Stimulated activated CD4-positive, alpha-beta T cell treated with anti-CD3 and anti-CD28 coated beads, TNF-alpha, amount 100 ng/mL, for 1 hour (primary cell): ENCODE measurements around the gene NCAPD2.
"Not testable (repeated sequence)": the region's sequence is repeated elsewhere in the genome, so short reads cannot be mapped to it uniquely, and the experiment has no call there.

Source experiments
- DNase-seq, 3 donors: peaks; one replicate each; pipeline ENCODE4 v3.0.0-alpha.2; 2020; ENCODE audit warnings: low read depth in 3 of 3, low spot score in 1 of 3

NCAPD2 gene

DNA sequence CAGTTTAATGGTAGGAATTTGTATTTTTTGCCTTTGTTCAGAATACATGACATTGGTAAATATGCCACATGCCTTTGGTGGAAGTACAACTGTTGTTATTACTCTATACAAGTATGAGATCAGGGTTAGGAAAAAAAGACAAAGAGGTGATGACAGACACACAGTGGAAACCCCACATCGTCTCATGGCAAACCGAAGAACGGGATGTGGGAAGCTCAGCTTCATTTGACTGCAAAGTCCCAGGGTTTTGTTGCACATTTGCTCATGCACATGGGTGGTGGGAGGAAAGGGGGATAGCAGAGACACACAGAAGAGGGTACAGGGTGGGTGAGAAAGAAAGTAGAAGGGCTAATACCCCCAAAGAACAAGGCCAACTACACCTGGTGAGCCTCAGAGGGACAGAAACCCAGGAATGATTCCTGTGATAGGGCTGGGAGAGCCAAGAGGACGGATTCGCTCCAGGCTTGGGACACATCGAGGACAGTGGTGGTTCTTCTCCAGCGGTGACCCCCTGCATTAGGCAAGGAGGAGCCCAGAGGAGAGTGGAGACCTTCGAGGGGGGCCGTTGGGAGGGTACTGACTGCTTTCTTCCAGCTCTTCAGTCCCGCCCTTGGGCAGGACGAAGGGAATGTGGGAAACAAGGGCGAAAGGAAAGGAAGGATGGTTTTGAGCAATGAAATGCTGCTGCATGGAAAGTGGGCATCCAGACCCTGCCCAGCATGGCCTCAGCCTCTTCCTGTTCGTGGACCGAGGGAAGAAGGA, 31.5 kb upstream of the NCAPD2 start:
- no peak for DNase-seq

DNA sequence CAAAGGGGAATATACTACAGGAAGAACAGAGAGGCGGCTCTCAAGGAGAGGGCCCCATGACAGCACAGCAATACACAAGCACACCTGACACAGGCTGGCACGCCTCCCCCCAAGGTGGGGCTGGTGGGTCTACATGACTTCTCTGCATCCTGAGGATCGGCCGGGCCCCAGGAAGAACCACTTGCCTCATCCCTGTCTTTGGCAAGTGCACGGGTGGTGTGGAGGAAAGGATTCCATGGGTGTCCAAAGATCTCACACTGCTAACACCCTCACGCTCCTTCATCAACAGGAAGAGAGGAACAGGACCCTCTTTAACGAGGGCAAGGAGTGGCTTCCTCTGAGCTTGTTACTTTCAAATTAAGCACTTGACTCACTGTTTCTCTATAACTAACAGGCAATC, 30.7 kb upstream of the NCAPD2 start:
- DNase-seq, result no peak

DNA sequence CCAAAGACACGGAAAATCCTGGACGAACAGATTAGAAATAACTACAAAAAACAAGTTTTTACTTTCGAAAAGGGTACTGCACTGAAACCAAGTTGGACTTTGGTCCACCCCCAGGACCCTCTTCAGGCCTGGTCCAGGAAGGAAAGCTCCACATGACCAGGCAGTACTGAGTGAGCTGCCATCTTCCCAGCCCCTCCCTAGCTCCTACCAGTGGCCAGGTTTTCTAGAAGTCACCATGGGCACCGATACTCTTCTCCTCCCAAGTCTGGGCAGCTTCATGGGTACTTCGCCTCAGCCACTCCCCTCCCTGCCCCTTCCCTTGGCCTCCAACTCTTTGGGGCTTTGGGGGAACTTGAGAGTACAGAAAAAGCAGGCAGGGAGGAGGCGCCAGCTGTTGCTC, 30.0 kb upstream of the NCAPD2 start:
- DNase-seq, result no peak

DNA sequence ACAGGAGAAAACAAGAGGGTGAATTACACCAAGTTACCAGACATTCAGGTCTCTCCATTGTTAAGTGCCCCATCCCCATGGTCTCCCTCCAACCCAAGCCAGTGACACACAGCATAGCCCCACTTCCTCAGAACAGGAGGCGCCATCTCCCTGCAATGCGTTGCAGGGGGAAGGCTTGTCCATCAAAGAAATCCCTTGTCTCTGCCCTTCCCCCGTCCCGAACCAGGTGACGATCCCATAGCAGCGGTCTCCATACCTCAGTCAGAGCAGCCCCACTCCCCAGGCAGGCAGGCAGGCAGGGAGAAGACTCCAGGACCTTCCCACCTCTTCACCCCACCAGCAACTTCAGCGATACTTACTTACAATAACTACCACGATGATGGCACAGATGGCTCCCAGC, 29.4 kb upstream of the NCAPD2 start:
- no peak for DNase-seq

DNA sequence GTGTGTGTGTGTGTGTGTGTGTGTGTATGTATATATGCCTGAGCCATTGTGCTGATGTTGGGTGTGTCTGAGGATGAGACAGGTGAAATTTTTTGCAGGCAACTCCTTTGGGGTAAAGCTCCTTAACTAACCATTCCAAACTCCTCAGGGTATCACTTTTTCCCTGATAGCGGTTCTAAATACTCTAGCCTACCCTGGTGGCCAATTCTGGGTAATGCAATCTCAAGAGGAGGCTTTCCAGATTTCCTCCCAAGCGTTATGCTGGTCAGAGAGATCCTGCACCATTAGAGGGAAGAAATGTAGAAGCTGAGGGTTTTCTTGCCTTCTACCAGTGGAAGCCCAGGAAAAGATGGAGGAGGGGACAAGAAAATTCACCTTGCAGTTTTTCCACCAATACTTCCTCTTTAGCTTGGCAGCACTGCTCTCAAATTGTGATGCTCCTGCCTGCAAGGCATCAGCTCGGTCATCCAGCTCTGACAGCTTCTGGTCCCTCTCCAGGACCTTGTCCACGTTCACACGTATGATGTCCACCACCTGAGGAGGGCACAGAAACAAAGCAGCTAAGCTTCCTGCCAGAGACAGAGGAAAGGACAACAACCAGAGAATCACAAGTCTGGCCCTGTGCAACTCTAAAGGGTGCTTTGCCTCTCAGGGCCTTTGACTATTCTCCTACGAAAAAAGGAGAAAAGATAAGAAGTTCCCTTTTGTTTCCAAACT, 28.3 kb upstream of the NCAPD2 start:
- DNase-seq, result no peak

DNA sequence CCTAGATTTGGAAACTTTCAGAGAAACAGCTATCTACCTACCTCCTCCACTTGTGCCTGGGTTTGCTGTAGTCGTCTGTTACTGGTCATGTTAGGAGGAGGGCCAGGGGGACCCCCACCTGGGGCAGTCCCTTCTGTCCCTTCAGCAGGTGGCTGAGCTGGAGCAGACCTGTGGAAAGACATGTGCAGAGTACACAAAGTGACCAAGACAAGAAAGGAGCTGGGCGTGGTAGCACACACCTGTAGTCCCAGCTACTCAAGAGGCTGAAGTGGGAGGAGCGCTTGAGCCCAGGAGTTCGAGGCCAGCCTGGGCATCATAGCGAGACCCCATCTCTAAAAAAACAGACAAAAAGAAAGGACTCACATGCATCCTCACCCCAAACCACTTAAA, 27.7 kb upstream of the NCAPD2 start:
- no peak for DNase-seq

DNA sequence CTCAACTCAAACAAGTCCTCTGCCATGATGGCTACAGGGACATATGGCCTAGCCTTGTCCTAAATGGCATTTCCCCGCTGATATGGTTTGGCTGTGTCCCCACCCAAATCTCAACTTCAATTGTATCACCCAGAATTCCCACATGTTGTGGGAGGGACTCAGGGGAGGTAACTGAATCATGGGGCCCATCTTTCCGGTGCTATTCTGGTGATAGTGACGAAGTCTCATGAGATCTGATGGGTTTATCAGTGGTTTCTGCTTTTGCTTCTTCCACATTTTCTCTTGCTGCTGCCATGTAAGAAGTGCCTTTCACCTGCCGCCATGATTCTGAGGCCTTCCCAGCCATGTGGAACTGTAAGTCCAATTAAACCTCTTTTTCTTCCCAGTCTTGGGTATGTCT, 27.2 kb upstream of the NCAPD2 start:
- DNase-seq, result not testable (repeated sequence)

DNA sequence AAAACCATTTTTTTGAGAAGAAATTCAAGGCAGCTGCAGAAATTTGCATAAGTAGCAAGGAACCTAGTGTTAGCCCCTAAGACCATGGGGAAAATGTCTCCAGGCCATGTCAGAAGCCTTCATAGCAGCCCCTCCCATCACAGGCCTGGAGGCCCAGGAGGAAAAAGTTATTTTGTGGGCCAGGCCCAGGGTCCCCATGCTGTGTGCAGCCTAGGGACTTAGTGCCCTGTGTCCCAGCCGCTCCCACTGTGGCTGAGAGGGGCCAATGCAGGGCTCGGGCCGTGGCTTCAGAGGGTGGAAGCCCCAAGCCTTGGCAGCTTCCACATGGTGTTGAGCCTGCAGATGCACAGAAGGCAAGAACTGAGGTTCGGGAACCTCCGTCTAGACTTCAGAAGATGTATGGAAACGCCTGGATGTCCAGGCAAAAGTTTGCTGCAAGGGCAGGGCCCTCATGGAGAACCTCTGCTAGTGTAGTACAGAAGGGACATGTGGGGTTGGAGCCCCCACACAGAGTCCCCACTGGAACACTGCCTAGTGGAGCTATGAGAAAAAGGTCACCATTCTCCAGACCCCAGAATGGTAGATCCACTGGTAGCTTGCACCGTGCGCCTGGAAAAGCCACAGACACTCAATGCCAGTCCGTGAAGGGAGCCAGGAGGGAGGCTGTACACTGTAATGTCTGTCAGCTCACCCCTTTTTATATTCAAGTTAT, 26.2 kb upstream of the NCAPD2 start:
- not testable (repeated sequence) for DNase-seq

DNA sequence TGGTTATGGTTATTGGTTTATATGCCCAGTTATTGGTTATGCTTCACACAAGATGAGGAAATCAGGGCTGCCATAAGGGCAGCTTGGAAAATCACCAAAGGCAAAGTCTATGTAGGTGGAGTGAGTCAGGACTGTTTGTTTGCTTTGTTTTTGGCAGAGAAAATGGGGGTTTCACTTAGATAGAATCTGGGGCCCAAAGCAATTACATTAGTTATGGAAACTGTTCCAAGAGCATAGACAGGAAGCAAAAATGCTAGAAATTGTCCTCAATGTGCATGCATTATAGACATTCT, 25.7 kb upstream of the NCAPD2 start:
- DNase-seq, result no peak

DNA sequence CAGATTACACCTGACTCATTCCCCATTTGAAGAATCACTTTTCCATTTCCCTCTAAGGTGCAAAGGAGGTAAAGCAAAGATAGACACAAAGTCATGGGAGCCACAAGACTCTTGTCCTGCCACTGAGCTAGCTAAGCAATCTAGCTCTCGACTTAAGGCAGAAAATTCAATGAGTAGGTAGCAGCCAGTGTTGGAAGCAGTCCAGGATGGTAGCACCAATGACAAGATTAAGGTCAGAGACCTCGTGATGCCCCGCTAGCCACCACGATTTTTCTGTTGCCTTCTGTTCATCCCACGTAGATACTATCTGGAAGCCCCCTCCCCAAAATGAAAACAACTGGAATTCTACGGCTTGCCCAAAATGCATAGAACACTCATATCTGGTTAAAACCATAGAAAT, 24.8 kb upstream of the NCAPD2 start:
- no peak for DNase-seq

DNA sequence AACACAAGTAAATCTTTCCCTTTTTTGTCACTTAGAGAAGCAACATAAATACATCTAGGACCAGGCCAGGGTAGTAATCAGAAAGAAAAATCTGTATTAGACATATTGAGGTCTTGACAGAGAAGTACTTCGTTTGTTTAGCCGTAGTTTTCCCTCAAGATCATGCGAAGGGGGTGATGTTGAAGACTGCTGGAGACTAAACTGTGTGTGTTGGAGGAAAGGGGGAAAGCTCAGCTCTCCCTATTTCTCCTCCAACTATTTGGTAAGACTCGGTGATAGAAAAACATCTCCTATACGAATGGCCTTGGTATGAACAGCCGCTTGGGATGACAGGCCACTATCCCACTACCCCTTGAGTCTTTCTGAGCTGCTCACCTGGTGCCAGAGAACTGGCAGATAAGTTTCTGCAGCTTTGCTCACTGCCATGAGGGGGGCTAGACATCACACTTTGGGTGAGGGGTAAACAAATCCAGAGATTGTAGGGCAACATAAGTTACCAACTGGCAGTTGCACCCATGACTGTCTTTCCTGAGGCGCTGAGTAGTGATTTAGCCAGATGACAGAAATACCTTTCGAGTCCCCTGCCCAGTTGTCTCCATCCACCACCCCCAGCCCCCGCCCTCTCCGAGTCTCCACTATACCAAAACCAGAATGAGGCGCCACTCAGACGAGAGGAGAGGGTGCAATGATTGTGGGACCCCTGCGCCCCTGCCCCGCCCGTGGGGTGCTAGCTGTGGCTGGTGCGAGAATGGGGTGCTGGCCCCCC, 24.1 kb upstream of the NCAPD2 start:
- DNase-seq, result no peak

DNA sequence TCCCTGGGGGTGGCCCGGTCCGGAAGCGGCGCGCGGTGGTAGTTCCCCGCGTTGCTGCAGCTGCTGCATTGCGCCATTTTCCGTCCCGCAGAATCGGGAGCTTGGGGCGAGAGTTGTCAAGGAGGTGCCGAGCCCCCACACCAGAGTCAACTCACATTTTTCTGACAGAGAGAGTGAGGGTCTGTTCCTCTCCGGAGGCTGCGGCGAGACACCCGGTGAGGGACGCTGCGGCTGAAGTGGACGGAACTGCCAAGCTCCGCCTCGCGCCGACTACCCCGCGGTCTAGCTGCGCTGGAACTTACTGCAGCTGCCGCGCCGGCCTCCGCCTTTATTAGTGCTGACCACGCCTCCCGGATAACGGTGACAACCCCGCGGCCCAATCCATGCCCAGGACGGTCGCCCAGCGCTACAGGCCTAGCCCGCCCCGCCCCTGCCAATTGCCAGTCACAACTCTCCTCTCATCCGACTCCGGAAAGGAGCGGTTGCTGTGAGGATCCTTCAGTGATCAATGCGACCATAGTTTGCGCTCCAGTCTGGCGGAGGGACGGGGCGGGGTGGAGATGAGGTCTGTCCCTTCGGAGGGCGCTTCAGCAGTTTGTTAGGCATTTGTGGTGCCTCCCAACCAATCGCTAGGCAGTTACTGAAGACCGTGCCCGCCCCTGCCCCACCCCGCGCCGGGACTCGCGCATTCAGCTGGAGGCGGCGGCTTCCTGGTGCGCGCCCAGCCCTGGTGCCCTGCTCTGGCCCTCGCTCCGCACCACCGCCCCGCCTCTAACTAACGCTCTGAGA, 23.3 kb upstream of the NCAPD2 start, which contains the start of gene VAMP1:
TSS of gene VAMP1 (minus strand) at position 303 of the 789 bp plus-strand sequence. CDS start at position 157, 146 bp downstream.
- DNase-seq, result peak; percentile 89 to 93 (median 91)

DNA sequence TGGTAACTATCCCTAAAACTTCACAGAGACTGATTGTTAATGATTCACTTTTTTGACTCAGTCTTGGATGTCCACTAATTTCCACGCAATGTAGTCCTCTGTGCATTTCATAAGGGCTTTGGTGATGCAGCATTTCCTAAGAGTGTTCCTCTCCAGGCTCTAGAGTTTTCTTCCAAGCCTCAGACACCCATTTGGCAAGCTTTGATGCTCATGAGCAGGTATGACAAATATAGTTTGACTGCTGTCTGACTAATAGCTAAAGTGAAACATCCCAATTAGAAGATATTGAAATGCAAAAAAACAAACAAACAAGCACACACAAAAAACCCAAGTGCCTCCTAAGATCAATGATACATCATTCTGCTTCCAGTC, 21.9 kb upstream of the NCAPD2 start:
- DNase-seq, result no peak

DNA sequence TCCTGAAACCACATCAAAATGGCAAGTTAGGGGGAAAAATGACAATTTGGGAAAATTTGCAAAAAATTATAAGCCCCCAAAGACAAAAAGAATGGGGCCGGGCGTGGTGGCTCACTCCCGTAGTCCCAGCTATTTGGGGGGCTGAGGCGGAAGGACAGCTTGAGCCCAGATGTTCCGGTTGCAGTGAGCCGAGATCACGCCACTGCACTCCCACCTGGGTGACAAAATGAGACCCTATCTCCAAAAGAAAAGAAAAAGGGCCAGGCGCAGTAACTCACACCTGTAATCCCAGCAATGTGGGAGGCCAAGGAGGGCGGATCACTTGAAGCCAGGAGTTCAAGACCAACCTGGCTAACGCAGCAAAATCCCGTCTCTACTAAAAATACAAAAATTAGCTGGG, 21.4 kb upstream of the NCAPD2 start:
- DNase-seq, result no peak

DNA sequence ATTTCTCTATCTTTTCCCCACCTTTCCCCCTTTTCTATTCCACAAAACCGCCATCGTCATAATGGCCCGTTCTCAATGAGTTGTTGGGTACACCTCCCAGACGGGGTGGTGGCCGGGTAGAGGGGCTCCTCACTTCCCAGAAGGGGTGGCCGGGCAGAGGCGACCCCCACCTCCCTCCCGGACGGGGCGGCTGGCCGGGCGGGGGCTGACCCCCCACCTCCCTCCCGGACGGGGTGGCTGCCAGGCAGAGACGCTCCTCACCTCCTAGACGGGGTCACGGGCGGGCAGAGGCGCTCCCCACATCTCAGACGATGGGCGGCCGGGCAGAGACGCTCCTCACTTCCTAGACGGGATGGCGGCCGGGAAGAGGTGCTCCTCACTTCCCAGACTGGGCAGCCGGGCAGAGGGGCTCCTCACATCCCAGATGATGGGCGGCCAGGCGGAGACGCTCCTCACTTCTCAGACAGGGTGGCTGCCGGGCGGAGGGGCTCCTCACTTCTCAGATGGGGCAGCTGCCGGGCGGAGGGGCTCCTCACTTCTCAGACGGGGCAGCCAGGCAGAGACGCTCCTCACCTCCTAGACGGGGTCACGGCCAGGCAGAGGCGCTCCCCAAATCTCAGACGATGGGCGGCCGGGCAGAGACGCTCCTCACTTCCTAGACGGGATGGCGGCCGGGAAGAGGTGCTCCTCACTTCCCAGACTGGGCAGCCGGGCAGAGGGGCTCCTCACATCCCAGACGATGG, 18.5 kb upstream of the NCAPD2 start:
- not testable (repeated sequence) for DNase-seq

DNA sequence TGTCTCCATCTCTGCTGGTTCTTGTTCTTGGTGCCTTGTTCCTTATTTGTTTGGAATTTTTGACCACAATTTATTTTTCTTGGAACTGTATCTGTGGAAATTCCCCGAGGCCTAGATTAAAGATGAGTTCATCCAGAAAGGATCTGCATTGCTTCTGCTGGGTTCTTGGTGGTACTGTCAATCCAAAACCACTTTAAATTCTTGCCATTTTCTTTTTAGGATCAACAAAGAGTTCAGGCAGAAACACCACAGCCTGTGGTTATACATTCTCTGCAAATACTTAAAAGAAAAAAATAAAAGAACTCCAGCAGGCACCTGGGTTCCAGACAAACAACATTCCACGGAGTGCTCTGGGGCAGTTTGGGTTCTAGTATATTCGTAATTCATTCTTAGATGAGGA, 17.4 kb upstream of the NCAPD2 start:
- DNase-seq, result no peak

DNA sequence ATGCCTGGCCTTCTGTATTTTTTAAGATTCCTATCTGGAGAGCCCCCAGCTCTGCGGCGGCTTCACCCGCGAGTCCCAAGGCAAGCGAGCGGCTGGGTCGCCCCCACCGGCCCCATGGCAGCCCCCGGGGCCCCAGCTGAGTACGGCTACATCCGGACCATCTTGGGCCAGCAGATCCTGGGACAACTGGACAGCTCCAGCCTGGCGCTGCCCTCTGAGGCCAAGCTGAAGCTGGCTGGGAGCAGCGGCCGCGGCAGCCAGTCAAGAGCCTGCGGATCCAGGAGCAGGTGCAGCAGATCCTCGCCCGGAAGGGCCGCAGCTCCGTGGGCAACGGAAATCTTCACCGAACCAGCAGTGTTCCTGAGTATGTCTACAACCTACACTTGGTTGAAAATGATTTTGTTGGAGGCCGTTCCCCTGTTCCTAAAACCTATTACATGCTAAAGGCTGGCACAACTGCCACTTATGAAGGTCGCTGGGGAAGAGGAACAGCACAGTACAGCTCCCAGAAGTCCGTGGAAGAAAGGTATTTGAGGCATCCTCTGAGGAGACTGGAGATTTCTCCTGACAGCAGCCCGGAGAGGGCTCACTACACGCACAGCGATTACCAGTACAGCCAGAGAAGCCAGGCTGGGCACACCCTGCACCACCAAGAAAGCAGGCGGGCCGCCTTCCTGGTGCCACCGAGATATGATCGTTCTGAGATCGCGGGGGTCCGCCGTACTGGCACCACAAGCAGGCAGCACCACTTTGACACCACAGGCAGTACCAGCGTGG, 16.1 kb upstream of the NCAPD2 start:
- not testable (repeated sequence) for DNase-seq

DNA sequence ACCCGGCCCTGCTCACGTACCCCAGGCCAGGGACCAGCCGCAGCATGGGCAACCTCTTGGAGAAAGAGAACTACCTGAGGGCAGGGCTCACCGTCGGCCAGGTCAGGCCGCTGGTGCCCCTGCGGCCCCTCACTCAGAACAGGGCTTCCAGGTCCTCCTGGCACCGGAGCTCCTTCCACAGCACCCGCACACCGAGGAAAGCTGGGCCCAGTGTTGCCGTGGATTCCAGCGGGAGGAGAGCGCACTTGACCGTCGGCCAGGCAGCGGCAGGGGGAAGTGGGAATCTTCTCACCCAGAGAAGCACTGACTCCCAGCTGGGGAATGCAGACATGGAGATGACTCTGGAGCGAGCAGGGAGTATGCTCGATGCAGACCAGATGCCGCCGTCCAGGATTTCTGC, 15.5 kb upstream of the NCAPD2 start:
- DNase-seq, result no peak

DNA sequence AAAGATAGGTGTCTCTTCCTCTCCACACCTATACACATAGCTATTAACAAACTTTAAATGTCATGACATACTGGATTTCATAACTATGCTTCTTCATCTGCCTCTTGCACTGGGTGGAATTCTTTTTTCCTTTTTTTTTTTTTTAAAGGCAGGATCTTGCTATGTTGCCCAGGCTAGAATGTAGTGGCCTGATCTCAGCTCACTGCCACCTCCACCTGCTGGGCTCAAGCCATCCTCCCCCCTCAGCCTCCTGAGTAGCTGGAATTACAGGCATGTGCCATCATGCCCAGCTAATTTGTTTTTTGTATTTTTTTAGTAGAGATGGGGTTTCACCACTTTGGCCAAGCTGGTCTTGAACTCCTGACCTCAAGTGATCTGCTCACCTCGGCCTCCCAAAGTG, 5.7 kb upstream of the NCAPD2 start:
- DNase-seq, result no peak
